ENCODE measurements around the gene LHFPL2. TPM values are rescaled to one million over a fixed set of nuclear protein-coding genes. Genes with fewer than 3 reads are reported as not detected.

Gene LHFPL2
- total RNA-seq, 1 experiment from 2014 or later: 25.9 TPM

DNA sequence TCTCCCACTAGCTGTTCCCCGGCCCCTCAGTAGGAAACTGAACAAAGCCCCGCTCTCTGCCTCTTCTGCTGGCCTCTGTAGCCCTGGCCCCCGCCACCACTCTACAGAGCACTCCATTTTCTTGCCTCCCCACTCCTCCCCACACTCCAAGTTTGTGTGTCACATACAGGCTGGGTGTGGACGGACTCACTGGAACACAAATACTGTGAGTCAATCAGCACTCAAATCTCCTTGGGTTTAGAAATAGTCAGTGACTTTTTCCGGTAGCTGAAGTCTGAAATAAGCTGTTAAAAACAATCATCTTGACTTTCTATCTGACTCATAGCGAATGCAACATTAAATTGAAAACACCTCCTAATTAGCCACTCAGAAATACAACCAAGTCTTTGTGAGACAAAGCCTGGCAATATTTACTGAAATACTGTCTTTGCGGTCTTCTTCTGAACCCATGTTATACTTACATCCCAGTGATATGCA, 122.5 kb downstream of the LHFPL2 start:
- DNase-seq (ENCODE audit: low read depth): peak; percentile 83

DNA sequence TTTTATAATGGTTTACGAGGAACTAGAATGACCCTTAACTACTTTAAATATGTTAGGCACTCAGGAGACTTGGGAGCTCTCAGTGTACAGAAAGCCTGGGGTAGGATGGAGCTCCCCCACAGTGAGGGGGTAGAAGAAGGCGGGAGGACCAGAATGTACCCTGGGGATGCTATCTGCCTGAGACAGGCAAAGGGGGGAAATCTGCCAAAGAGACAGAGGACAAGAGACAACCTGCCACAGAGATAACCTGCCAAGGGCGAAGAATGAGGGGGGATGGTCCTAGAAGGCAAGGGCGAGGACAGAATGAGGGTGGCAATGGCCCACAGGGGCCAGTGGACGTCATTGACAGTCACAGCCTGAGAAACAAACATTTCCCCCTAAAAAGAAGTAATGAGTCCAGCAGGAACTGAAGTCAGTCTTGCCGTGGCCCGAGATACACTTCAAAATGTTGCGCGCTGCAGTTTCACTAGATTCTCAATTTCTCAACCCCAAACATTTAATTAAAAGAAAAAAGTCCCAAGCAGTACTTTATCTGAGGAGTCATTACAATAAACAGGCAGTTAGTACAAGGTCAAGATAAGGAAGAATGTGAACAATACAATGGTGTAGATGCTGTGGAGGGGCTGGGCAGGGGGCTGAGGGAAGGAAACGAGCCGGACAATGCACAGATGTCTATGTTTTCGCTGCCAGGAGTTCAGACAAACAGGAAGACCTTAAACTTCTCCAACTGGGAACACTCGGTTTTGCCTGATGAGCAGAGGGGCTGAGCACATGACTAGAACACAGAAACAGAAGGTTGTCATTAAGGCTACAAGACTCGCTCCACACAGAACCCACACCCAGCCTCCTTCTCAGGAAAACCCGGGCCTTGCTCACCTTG, 125.0 kb downstream of the LHFPL2 start:
- DNase-seq (ENCODE audit: low read depth): no peak

- no peak for DNase-seq (ENCODE audit: low read depth)
Observed at GRCh38 chr5:78522476-78523260, 125.9 kb downstream of the LHFPL2 start.

GRCh38 chr5:78521455-78521854, 127.1 kb downstream of the LHFPL2 start:
- no peak for DNase-seq (ENCODE audit: low read depth)

GRCh38 chr5:78519198-78519941, 129.2 kb downstream of the LHFPL2 start:
- DNase-seq (ENCODE audit: low read depth): no peak

- peak; percentile 83 for DNase-seq (ENCODE audit: low read depth)
Observed at GRCh38 chr5:78518365-78519197, 130.0 kb downstream of the LHFPL2 start.

DNA sequence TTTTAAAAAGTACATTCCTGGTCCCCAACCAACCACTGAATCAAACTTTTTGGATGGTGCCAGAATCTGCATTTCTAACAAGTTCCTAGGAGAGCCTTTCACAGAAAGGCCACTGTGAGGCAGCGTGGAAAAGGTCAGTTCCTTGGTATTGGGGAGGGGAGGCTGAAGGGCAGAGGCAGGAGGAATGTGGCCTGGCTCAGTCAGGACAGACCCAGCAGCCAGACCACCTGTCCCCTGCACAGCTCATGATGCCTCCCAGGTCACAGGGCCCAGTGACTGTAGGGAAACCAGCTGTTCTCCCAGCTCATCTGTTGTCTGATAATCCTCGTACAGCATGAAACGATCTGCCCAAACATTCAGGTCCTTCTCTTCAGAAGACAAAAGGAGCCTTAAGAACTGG, 132.9 kb downstream of the LHFPL2 start:
- DNase-seq (ENCODE audit: low read depth): no peak

GRCh38 chr5:78514427-78515330, 133.9 kb downstream of the LHFPL2 start:
- DNase-seq (ENCODE audit: low read depth): peak; percentile 57

DNA sequence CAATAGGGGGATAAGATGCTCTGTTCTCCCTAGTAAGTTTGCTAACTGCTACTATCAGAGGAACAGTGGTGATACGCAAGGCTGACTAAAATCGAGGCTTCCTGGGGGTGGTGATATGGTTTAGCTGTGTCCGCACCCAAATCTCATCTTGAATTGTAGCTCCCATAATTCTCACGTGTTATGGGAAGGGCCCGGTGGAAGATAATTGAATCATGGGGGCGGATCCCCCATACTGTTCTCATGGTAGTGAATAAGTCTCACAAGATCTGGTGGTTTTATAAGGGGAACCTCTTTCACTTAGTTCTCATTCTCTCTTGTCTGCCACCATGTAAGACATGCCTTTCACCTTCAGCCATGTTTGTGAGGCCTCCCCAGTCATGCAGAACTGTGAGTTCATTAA, 135.1 kb downstream of the LHFPL2 start:
- no peak for DNase-seq (ENCODE audit: low read depth)

GRCh38 chr5:78512435-78512834, 136.1 kb downstream of the LHFPL2 start:
- DNase-seq (ENCODE audit: low read depth): no peak

- no peak for DNase-seq (ENCODE audit: low read depth)
Observed at GRCh38 chr5:78511121-78511906, 137.3 kb downstream of the LHFPL2 start.

DNA sequence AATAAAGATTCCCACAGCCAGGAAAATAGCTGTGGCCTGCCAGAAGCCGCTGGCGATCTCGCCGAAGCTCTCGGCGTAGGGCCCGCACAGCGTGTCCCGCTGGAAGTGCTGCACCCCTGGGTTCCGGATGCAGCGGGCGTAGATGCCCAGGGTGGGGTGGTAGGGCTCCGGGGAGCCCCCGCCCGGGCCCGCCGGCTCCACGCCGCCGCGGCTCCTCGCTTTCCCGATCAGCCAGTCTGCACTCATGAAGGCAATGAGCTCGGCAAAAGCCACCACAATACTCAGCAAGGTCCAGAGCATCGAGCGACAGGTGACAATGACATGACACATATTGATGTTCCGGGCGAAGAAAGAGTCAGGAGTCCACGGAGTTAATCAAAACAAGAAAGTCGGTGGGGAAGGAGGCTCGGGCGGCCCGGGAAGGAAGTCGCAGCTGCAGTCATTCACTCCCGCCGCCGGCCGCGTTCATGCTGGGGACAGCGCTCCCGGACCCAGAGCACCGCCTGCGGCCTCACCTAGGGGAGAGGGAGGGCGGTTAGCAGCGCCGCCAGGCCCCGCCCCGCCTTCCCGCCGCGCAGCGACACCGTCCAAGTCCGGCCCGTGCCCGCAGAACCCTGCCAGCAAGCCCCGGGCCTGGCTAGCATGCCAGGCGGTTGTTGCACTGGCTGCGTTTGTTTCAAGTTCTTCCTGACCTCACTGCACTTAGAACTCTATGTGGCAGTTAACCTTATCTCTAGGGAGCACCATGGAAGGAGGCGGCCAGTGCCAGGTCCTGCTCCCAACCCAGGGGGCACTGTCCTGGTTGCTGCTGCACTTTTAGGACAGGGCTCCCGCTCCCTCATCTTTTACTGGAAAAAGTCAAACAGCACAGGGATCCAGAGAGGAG, 138.4 kb downstream of the LHFPL2 start:
- no peak for DNase-seq (ENCODE audit: low read depth)

- no peak for DNase-seq (ENCODE audit: low read depth)
Observed at GRCh38 chr5:78509145-78509865, 139.3 kb downstream of the LHFPL2 start.

GRCh38 chr5:78508186-78508765, 140.3 kb downstream of the LHFPL2 start:
- DNase-seq (ENCODE audit: low read depth): no peak

GRCh38 chr5:78507531-78507930, 141.0 kb downstream of the LHFPL2 start:
- DNase-seq (ENCODE audit: low read depth): no peak

- DNase-seq (ENCODE audit: low read depth): no peak
Observed at GRCh38 chr5:78506261-78507024, 142.1 kb downstream of the LHFPL2 start.
